Muscle layer of duodenum (tissue), 2 donors: Measurements from ENCODE around the gene SPOCK3.
"Not testable (repeated sequence)": the region's sequence is repeated elsewhere in the genome, so short reads cannot be mapped to it uniquely, and the experiment has no call there.

Experiments used
- H3K27ac ChIP-seq: one replicate; pipeline ENCODE4 v1.7.0; 2013; ENCODE audit warnings: mild to moderate bottlenecking, low read length
- H3K27me3 ChIP-seq: one replicate; pipeline ENCODE4 v1.7.0; 2013; ENCODE audit warnings: low read depth, mild to moderate bottlenecking, control low read depth, low read length
- H3K36me3 ChIP-seq, 2 donors: one replicate each; pipeline ENCODE4 v1.7.0; 2013; ENCODE audit warnings: low read length in 2 of 2, control low read depth in 1 of 2, mild to moderate bottlenecking in 1 of 2; ENCODE audit not compliant: insufficient read depth in 2 of 2, control insufficient read depth in 1 of 2
- H3K4me1 ChIP-seq, 2 donors: one replicate each; pipeline ENCODE4 v1.7.0; 2013; ENCODE audit warnings: low read length in 2 of 2, mild to moderate bottlenecking in 2 of 2, control low read depth in 1 of 2, moderate library complexity in 1 of 2; ENCODE audit not compliant: insufficient read depth in 2 of 2, control insufficient read depth in 1 of 2
- H3K4me3 ChIP-seq, 2 donors: one replicate each; pipeline ENCODE4 v1.7.0; 2013; ENCODE audit warnings: low read length in 2 of 2, low read depth in 1 of 2, mild to moderate bottlenecking in 1 of 2
- H3K9me3 ChIP-seq, 2 donors: one replicate each; pipeline ENCODE4 v1.7.0; 2013; ENCODE audit warnings: low read length in 2 of 2, control low read depth in 1 of 2, mild to moderate bottlenecking in 1 of 2; ENCODE audit not compliant: control insufficient read depth in 1 of 2
- donor health status: healthy.

The SPOCK3 gene

GRCh38 chr4:166822386-166822785 is 411.9 kb downstream of the SPOCK3 start:
- Histone ChIP-seq H3K4me1 (no peaks in the 10 kb centered on the region), H3K36me3 (no peaks in the 10 kb centered on the region), H3K27me3 (no peaks in the 10 kb centered on the region), H3K4me3 (no peak overlapping the region), H3K9me3 (no peaks in the 10 kb centered on the region), H3K27ac (no peak overlapping the region)

- Histone ChIP-seq H3K4me1 (no peaks in the 10 kb centered on the region), H3K27me3 (no peaks in the 10 kb centered on the region), H3K4me3 (no peak overlapping the region), H3K9me3 (no peaks in the 10 kb centered on the region), H3K27ac (no peak overlapping the region), H3K36me3 (no peaks in the 10 kb centered on the region)
Observed at GRCh38 chr4:166816890-166817289, 417.4 kb downstream of the SPOCK3 start.

- no peaks in the 10 kb centered on the region for H3K4me1 ChIP-seq
- H3K36me3 ChIP-seq: no peaks in the 10 kb centered on the region
- no peak overlapping the region for H3K27ac ChIP-seq
- no peaks in the 10 kb centered on the region for H3K27me3 ChIP-seq
- H3K9me3 ChIP-seq: no peaks in the 10 kb centered on the region
- H3K4me3 ChIP-seq: no peak overlapping the region
Observed at GRCh38 chr4:166808380-166808779, 425.9 kb downstream of the SPOCK3 start.

GRCh38 chr4:166802346-166802745 is 431.9 kb downstream of the SPOCK3 start:
- no peaks in the 10 kb centered on the region for H3K4me1 ChIP-seq
- no peaks in the 10 kb centered on the region for H3K27me3 ChIP-seq
- no peak overlapping the region for H3K4me3 ChIP-seq
- no peaks in the 10 kb centered on the region for H3K9me3 ChIP-seq
- H3K36me3 ChIP-seq: no peaks in the 10 kb centered on the region
- no peak overlapping the region for H3K27ac ChIP-seq

GRCh38 chr4:166798126-166798525 is 436.2 kb downstream of the SPOCK3 start:
- Histone ChIP-seq H3K36me3 (no peaks in the 10 kb centered on the region), H3K4me1 (no peaks in the 10 kb centered on the region), H3K27me3 (no peaks in the 10 kb centered on the region), H3K9me3 (no peaks in the 10 kb centered on the region), H3K4me3 (no peak overlapping the region), H3K27ac (no peak overlapping the region)

- H3K27ac ChIP-seq: no peak overlapping the region
- H3K9me3 ChIP-seq: no peaks in the 10 kb centered on the region
- H3K4me3 ChIP-seq: no peak overlapping the region
- no peaks in the 10 kb centered on the region for H3K4me1 ChIP-seq
- H3K36me3 ChIP-seq: no peaks in the 10 kb centered on the region
- H3K27me3 ChIP-seq: no peaks in the 10 kb centered on the region
Observed at GRCh38 chr4:166777760-166778159, 456.5 kb downstream of the SPOCK3 start.

GRCh38 chr4:166763018-166763417 is 471.3 kb downstream of the SPOCK3 start:
- Histone ChIP-seq H3K27me3 (no peaks in the 10 kb centered on the region), H3K36me3 (no peaks in the 10 kb centered on the region), H3K4me3 (no peak overlapping the region), H3K9me3 (peaks cover 0 to 3% of the 10 kb centered on the region in 2 donors), H3K27ac (no peak overlapping the region), H3K4me1 (no peaks in the 10 kb centered on the region)

GRCh38 chr4:166741742-166742141 is 492.6 kb downstream of the SPOCK3 start:
- peaks cover 0 to 3% of the 10 kb centered on the region in 2 donors for H3K9me3 ChIP-seq
- H3K27me3 ChIP-seq: no peaks in the 10 kb centered on the region
- no peak overlapping the region for H3K4me3 ChIP-seq
- H3K4me1 ChIP-seq: no peaks in the 10 kb centered on the region
- H3K36me3 ChIP-seq: no peaks in the 10 kb centered on the region
- no peak overlapping the region for H3K27ac ChIP-seq

GRCh38 chr4:166739215-166739614 is 495.1 kb downstream of the SPOCK3 start:
- not testable (repeated sequence) for H3K27me3 ChIP-seq, H3K4me3 ChIP-seq, H3K9me3 ChIP-seq, H3K36me3 ChIP-seq, H3K4me1 ChIP-seq, H3K27ac ChIP-seq

GRCh38 chr4:166737430-166737829 is 496.9 kb downstream of the SPOCK3 start:
- H3K27ac ChIP-seq: no peak overlapping the region
- H3K4me1 ChIP-seq: no peaks in the 10 kb centered on the region
- no peaks in the 10 kb centered on the region for H3K27me3 ChIP-seq
- H3K4me3 ChIP-seq: no peak overlapping the region
- no peaks in the 10 kb centered on the region for H3K9me3 ChIP-seq
- no peaks in the 10 kb centered on the region for H3K36me3 ChIP-seq

- no peak overlapping the region for H3K4me3 ChIP-seq
- no peak overlapping the region for H3K27ac ChIP-seq
- H3K4me1 ChIP-seq: no peaks in the 10 kb centered on the region
Observed at GRCh38 chr4:166735553-166735952, 498.7 kb downstream of the SPOCK3 start.

GRCh38 chr4:166734797-166735196 is 499.5 kb downstream of the SPOCK3 start:
- Histone ChIP-seq H3K27ac (no peak overlapping the region), H3K36me3 (no peaks in the 10 kb centered on the region)

More at GRCh38 chr4:166735553-166735952, 498.7 kb downstream of the SPOCK3 start:
- Histone ChIP-seq H3K27me3 (no peaks in the 10 kb centered on the region), H3K9me3 (no peaks in the 10 kb centered on the region), H3K36me3 (no peaks in the 10 kb centered on the region)

More at GRCh38 chr4:166734797-166735196, 499.5 kb downstream of the SPOCK3 start:
- Histone ChIP-seq H3K27me3 (no peaks in the 10 kb centered on the region), H3K9me3 (no peaks in the 10 kb centered on the region), H3K4me3 (no peak overlapping the region), H3K4me1 (no peaks in the 10 kb centered on the region)
